Thyroid gland (tissue), 4 donors: ENCODE measurements around the gene AFF2.

ENCODE experiments used
- CTCF ChIP-seq, 6 experiments: fragments of 200-600 bp in 3 of 6; fragments of 450-650 bp in 3 of 6; sonication (generic) in 3 of 6; IDR thresholded peaks; one replicate each; pipeline ENCODE4 v1.5.1; 2016 to 2019; ENCODE audit warnings: antibody characterized with exemption in 6 of 6, mild to moderate bottlenecking in 2 of 6, inconsistent platforms in 1 of 6, moderate library complexity in 1 of 6
- POLR2A ChIP-seq, 2 donors: fragments of 450-650 bp; IDR thresholded peaks; one replicate each; pipeline ENCODE4 v1.6.1; 2017; ENCODE audit warnings: antibody characterized with exemption in 2 of 2, mild to moderate bottlenecking in 2 of 2, moderate library complexity in 1 of 2

DNA sequence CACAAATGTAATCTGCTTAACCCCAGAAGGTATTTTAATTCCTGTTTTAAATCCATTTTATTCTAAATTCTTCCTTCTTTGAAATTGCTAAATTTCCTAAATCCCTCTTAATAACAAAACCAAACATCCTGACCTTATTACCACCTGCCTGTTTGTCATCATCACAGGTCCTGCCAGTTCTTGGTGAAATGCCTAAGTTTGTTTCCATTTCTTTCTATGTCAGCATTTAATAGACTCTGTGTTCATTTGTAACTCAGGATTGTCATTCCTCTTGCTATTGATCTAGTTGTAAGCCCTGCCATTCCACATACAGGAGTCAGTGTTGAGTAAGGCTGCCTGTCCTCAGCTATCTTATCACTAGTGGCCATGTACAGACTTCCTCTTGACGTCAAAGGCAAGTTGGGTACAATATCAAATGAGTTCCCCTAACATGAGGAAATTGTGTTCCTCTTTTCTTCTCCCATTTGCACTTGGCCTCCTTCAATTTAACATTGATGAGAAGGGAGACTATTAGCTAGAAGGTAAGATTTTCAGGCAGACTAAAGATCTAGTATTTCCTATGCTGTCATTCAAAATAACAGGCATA is 440.1 kb downstream of the AFF2 start:
- TF ChIP-seq POLR2A (IDR thresholded peaks at IDR 0.05) (no peak), CTCF (IDR thresholded peaks at IDR 0.05) (no peak)
